CD8-positive, alpha-beta memory T cell (primary cell): ENCODE results near the gene RAI1. TPM values are rescaled to one million over a fixed set of nuclear protein-coding genes. Genes with fewer than 3 reads are reported as not detected.

Experiments
- CTCF ChIA-PET: fragments of 350-600 bp; sonication (Branson Sonifier 250); formaldehyde crosslinking; loops from one replicate; lab custom pipeline; 2021; ENCODE audit warnings: antibody characterized with exemption; lab: Charles Lee
- POLR2A ChIA-PET: fragments of 350-600 bp; sonication (Branson Sonifier 250); formaldehyde crosslinking; loops from one replicate; lab custom pipeline; 2021; ENCODE audit warnings: antibody characterized with exemption; lab: Charles Lee
- DNase-seq, 5 donors: peaks; one replicate each; pipeline versions ENCODE4 v3.0.0 to v3.0.0-alpha.2; 2020 to 2022; ENCODE audit warnings: mixed read lengths in 1 of 5
- H3K27ac ChIP-seq: one replicate; pipeline ENCODE4 v1.7.0; 2013; ENCODE audit warnings: low read depth, mild to moderate bottlenecking, low read length, moderate library complexity
- H3K27me3 ChIP-seq: 2 replicates; pipeline ENCODE4 v1.7.0; 2013; ENCODE audit warnings: low read length, mild to moderate bottlenecking; ENCODE audit not compliant: insufficient read depth, poor library complexity, severe bottlenecking
- H3K36me3 ChIP-seq: 2 replicates; pipeline ENCODE4 v1.7.0; 2013; ENCODE audit warnings: mild to moderate bottlenecking, low read length, moderate library complexity; ENCODE audit not compliant: insufficient read depth
- H3K4me1 ChIP-seq: 2 replicates; pipeline ENCODE4 v1.7.0; 2013; ENCODE audit warnings: mild to moderate bottlenecking, low read length, moderate library complexity; ENCODE audit not compliant: insufficient read depth
- H3K4me3 ChIP-seq: 2 replicates; pipeline ENCODE4 v1.7.0; 2013; ENCODE audit warnings: mild to moderate bottlenecking, low read length
- H3K9me3 ChIP-seq: 2 replicates; pipeline ENCODE4 v1.7.0; 2013; ENCODE audit warnings: mild to moderate bottlenecking, low read length
- H3K27ac Mint-ChIP-seq, 8 donors: one replicate each; pipeline ENCODE4 v1.8.0; 2020 to 2021; ENCODE audit warnings: mixed read lengths in 8 of 8, mild to moderate bottlenecking in 6 of 8, inconsistent platforms in 3 of 8, moderate library complexity in 3 of 8
- H3K27me3 Mint-ChIP-seq, 2 donors: one replicate each; pipeline ENCODE4 v1.8.0; 2020 to 2021; ENCODE audit warnings: mixed read lengths in 2 of 2, mild to moderate bottlenecking in 1 of 2, moderate library complexity in 1 of 2
- H3K36me3 Mint-ChIP-seq, 3 donors: one replicate each; pipeline ENCODE4 v1.8.0; 2020 to 2021; ENCODE audit warnings: mixed read lengths in 3 of 3, inconsistent platforms in 1 of 3, mild to moderate bottlenecking in 1 of 3
- H3K4me1 Mint-ChIP-seq, 3 donors: one replicate each; pipeline ENCODE4 v1.8.0; 2020 to 2021; ENCODE audit warnings: mixed read lengths in 3 of 3, inconsistent platforms in 1 of 3, mild to moderate bottlenecking in 1 of 3
- H3K4me3 Mint-ChIP-seq, 7 donors: one replicate each; pipeline ENCODE4 v1.8.0; 2020 to 2021; ENCODE audit warnings: mixed read lengths in 7 of 7, mild to moderate bottlenecking in 6 of 7, moderate library complexity in 4 of 7, inconsistent platforms in 2 of 7
- H3K9me3 Mint-ChIP-seq, 5 donors: one replicate each; pipeline ENCODE4 v1.8.0; 2020 to 2022; ENCODE audit warnings: mixed read lengths in 5 of 5, mild to moderate bottlenecking in 3 of 5, moderate library complexity in 2 of 5, inconsistent platforms in 1 of 5
- polyA plus RNA-seq: library from polyadenylated mRNA; unstranded; fragments of 300-500 nt; fragmentation: Illumina TruSeq; gene quantifications from one replicate; pipeline ENCODE4 v1.2.3, GENCODE V29; 2021
- total RNA-seq, 2 experiments: library from RNA; stranded (reverse); gene quantifications; one replicate each; pipeline ENCODE4 v1.2.3, GENCODE V29; 2021

The RAI1 gene
- total and polyA plus RNA-seq, 3 experiments from 2014 or later = 5.6 to 20.2 (median 19.7) TPM

DNA sequence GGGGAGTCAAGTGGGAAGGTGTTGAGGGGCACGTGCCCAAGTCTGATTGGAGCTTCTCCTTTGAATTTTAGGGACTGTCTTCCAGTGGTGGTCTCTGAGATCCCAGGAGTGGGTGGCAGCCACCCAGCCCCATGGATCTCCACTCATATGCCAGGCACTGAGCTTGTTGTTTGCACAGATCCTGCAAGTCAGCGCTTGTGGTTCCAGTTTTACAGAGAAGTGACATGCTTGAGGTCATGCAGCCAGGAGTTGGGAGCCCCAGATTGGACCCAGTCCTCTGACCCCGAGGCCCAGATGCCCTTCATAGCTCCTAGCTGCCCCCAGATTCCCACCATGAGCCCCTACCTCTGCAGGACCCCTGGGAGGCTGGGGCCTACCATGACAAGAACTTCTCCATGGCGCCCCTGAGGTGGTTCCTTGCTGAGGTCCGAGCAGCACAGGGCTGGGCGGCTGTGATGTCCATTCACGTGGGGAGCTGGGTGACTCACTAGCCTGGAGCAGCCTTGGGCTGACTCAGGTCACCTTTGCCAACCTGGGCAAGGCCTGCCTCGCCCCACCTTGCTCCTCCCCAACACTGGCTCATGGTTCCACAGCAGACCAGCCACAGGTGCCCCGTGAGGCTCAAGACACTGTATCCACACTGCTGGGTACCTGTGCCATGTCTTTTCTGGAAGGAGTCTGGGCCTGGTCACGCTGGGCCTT is 47.4 kb downstream of the RAI1 start:
- Histone ChIP-seq H3K4me3 (no peak overlapping the region), H3K4me1 (peaks cover 10% of the 10 kb centered on the region), H3K27me3 (no peaks in the 10 kb centered on the region), H3K9me3 (no peaks in the 10 kb centered on the region), H3K27ac (no peak overlapping the region), H3K36me3 (no peaks in the 10 kb centered on the region)
- peaks cover 12 to 34% (median 14%) of the 10 kb centered on the region in 3 donors for H3K4me1 Mint-ChIP-seq
- H3K4me3 Mint-ChIP-seq = no peak overlapping the region
- no peaks in the 10 kb centered on the region for H3K27me3 Mint-ChIP-seq
- DNase-seq = no peak
- peaks cover 0 to 1% (median 1%) of the 10 kb centered on the region in 3 donors for H3K36me3 Mint-ChIP-seq
- ChIA-PET POLR2A (no interaction called here), CTCF (interaction anchor here (0.9 to 1.3 kb wide), 2 partner anchors 132 to 190 kb away, joined by 3 to 4 read pairs; no protein-coding TSS in a partner anchor)
- H3K27ac Mint-ChIP-seq = peak overlapping the region in 1 of 8 donors; percentile 88
- no peaks in the 10 kb centered on the region for H3K9me3 Mint-ChIP-seq

DNA sequence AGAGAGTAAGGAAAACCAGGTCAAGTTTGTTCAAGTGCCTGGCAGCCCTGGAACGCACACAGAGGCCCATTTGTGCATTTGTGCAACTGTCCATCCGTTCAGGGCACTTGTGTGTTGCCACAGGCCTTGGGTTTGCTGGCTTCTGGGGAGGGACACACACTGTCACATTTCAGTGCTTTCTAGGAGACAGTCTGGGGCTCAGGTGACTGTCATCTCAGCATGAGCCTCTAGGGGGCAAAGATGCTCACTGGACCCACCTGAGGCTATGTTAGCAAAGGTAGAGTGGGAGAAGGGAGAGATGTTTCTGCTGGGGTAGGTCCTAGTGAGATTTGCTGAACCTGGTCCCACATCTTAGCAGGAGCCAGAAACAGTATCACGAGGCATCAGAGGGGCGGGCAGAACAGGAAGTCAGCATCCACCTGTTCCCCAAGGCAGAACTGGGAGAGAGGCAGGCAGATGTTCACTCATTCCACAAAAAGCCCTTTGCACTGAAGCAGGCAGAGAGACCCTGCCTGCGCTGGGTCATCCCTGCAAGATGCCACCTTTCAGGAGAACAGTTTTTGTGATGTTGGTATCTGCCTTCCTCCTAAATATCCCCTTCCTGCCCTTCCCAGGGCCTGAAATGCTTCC is 48.5 kb downstream of the RAI1 start:
- H3K9me3 Mint-ChIP-seq = no peaks in the 10 kb centered on the region
- peaks cover 0 to 1% (median 1%) of the 10 kb centered on the region in 3 donors for H3K36me3 Mint-ChIP-seq
- Histone ChIP-seq H3K27me3 (no peaks in the 10 kb centered on the region), H3K4me3 (no peak overlapping the region), H3K4me1 (peaks cover 10% of the 10 kb centered on the region), H3K36me3 (no peaks in the 10 kb centered on the region), H3K9me3 (no peaks in the 10 kb centered on the region), H3K27ac (no peak overlapping the region)
- DNase-seq = peak; percentile 22 to 72 (median 34)
- H3K27me3 Mint-ChIP-seq = no peaks in the 10 kb centered on the region
- CTCF ChIA-PET = no interaction called here
- H3K4me3 Mint-ChIP-seq = no peak overlapping the region
- POLR2A ChIA-PET = no interaction called here
- peaks cover 10 to 34% (median 14%) of the 10 kb centered on the region in 3 donors for H3K4me1 Mint-ChIP-seq
- H3K27ac Mint-ChIP-seq = peak overlapping the region in 5 of 8 donors; percentile 8 to 83 (median 68)

DNA sequence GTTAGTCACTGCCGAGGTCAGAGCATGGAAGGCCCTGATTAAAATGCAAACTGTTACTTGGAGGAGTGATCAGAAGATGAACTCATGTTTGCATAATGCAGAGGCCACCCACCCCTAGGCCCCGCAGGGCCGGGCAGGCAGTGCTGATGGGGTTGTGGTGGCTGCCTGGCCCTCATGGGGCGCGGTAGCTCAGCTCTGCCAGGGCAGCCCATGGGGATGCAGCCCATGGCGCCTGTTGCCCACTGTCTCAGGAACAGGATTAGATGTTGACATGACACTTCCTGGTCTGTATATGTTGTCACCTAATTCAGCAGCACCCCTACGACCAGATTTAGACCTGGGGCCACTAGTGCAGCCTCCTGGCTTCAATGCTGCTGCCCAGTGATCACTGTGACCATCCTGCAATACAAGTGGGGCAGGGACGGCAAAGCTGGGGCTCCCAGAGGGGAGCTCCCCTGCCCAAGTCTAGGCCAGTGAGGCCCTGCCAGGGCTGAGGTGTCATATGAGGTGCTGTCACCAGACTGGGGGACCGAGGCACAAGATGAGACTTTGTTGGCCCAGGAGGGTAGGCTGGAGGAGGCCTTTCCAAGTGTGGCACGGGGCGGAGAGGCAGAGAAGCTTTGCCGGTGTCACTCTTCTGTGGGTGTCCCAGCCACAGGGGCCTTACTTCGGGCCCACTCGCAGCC is 49.1 kb downstream of the RAI1 start:
- DNase-seq = no peak
- Histone ChIP-seq H3K4me3 (no peak overlapping the region), H3K27me3 (no peaks in the 10 kb centered on the region), H3K9me3 (no peaks in the 10 kb centered on the region), H3K36me3 (no peaks in the 10 kb centered on the region), H3K4me1 (peaks cover 10% of the 10 kb centered on the region), H3K27ac (no peak overlapping the region)
- Mint-ChIP-seq H3K27ac (no peak overlapping the region), H3K27me3 (no peaks in the 10 kb centered on the region), H3K4me3 (no peak overlapping the region), H3K4me1 (peaks cover 10 to 31% (median 14%) of the 10 kb centered on the region in 3 donors), H3K36me3 (peaks cover 0 to 1% (median 1%) of the 10 kb centered on the region in 3 donors), H3K9me3 (no peaks in the 10 kb centered on the region)
- ChIA-PET POLR2A (no interaction called here), CTCF (no interaction called here)

DNA sequence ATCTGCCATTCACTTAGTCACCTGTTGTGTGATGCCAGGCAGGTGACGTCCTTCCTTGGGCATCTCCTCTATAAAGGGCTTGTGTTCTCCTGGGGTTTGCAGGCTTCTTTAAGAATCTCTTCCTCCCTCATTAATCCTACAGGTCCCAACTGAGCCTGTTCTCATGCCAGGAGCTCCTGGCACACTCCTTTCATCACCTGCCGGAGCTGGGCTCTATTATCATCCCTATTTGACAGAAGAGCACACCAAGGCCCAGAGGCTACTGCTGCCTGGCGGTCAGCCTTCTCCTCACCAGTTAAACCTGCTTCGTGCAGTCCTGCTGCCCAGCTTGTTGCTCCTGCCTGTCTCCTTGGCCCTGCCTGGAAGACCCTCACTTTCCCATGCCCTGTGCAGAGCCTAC is 51.2 kb downstream of the RAI1 start:
- H3K36me3 ChIP-seq = no peaks in the 10 kb centered on the region
- Mint-ChIP-seq H3K36me3 (peaks cover 0 to 7% (median 1%) of the 10 kb centered on the region in 3 donors), H3K9me3 (no peaks in the 10 kb centered on the region), H3K27me3 (no peaks in the 10 kb centered on the region), H3K27ac (peak overlapping the region in 1 of 8 donors; percentile 85), H3K4me3 (no peak overlapping the region), H3K4me1 (peaks cover 16 to 39% (median 17%) of the 10 kb centered on the region in 3 donors)
- no peak for DNase-seq
- POLR2A ChIA-PET = no interaction called here
- no peak overlapping the region for H3K4me3 ChIP-seq
- H3K4me1 ChIP-seq = no peaks in the 10 kb centered on the region
- no peak overlapping the region for H3K27ac ChIP-seq
- no peaks in the 10 kb centered on the region for H3K27me3 ChIP-seq
- CTCF ChIA-PET = no interaction called here
- no peaks in the 10 kb centered on the region for H3K9me3 ChIP-seq

DNA sequence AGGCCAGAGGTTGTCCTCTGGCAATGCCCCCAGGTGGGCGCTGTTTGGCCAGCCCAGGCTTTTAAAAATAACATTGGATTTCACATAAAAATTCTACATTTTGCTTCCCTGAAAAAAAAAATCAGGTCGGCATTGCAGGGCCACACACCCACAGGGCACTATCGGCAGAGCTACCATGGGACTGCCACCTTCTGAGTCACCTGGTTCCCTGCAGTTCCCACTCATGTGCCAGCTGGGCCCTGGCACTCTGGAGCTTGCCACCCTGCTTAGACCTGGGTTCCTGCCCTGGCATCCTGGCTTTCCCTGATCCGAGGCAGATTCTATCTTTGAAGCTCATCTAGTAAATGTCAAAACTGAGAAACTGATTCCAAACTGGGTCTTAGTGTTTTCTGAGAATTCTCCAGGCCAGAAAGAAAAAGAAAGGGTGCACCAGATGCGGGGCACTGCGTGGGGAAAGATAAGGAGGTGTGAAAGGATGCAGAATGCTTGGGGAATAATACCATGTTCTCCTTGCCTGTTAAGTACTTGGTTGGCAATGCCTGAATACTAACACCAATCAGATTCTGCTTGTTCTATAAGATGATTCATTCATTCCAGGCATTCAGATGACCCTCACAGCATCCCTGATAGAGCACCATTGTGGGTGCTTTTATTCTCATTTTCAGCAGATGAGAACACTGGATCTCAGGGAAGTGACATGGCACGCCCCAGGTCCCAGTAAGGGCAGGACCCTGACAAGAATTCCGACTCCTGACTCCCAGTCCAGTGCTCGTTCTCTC is 51.8 kb downstream of the RAI1 start:
- H3K27ac Mint-ChIP-seq = peak overlapping the region in 1 of 8 donors; percentile 38
- no peaks in the 10 kb centered on the region for H3K27me3 Mint-ChIP-seq
- peaks cover 0 to 7% (median 1%) of the 10 kb centered on the region in 3 donors for H3K36me3 Mint-ChIP-seq
- Histone ChIP-seq H3K36me3 (no peaks in the 10 kb centered on the region), H3K27me3 (no peaks in the 10 kb centered on the region), H3K4me1 (no peaks in the 10 kb centered on the region), H3K4me3 (no peak overlapping the region), H3K27ac (no peak overlapping the region), H3K9me3 (no peaks in the 10 kb centered on the region)
- ChIA-PET POLR2A (interaction anchor here (0.5 kb wide), 1 partner anchor 284 kb away, joined by 3 read pairs; no protein-coding TSS in a partner anchor), CTCF (no interaction called here)
- DNase-seq = no peak
- H3K4me3 Mint-ChIP-seq = no peak overlapping the region
- no peaks in the 10 kb centered on the region for H3K9me3 Mint-ChIP-seq
- peaks cover 16 to 36% (median 17%) of the 10 kb centered on the region in 3 donors for H3K4me1 Mint-ChIP-seq

DNA sequence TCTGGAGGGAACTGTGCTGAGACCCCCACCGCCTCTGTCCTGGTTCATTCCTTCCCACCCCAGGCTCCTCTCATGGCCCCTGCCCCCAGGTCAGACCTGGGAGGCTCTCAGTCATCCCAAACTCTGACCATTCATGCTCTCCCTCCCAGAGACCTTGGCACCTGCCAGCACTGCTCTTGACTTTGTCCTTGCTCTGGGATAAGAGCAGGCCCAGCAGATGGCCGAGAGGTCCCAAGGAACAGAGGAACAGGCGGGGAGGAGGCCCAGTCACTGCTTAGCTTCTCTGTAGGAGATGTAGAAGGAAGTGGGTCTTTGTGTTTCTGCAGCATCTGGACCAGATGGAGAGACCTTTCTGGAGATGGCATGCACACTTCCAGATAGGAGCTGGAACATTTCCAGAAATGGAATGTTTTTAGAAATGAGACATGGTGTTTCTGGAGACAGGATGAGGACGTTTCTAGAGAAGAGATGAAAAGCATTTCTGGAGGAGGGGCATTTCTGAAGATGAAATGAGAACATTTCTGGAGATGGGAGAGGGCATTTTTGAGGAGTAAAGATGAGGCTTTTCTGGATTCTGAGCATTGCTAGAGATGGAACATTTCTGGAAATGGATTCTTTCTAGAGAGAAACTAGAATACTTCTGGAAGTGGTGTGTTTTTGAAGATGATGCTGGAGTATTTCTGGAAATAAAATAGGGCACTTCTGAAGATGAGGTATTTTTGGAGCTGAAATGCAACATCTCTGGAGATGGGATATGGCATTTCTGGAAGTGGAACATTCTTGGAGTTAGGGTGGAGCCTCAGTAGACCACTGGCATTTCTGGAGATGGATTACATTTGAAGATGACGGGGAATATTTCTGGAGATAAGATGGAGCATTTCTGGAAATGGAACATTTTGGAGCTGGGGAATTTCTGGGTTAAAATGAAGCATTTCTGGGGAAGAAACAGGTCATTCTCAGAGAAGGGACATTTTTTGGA is 55.2 kb downstream of the RAI1 start:
- POLR2A ChIA-PET = no interaction called here
- DNase-seq = no peak
- no peaks in the 10 kb centered on the region for H3K36me3 ChIP-seq
- H3K4me1 ChIP-seq = peaks cover 11% of the 10 kb centered on the region
- CTCF ChIA-PET = interaction anchor here (1.3 kb wide), 1 partner anchor 13 kb away, joined by 3 read pairs; no protein-coding TSS in a partner anchor
- no peak overlapping the region for H3K4me3 Mint-ChIP-seq
- no peak overlapping the region for H3K27ac ChIP-seq
- H3K36me3 Mint-ChIP-seq = peaks cover 0 to 6% (median 1%) of the 10 kb centered on the region in 3 donors
- peaks cover 10 to 47% (median 13%) of the 10 kb centered on the region in 3 donors for H3K4me1 Mint-ChIP-seq
- H3K9me3 Mint-ChIP-seq = no peaks in the 10 kb centered on the region
- peak overlapping the region in 6 of 8 donors; percentile 18 to 77 (median 24) for H3K27ac Mint-ChIP-seq
- H3K27me3 Mint-ChIP-seq = no peaks in the 10 kb centered on the region
- no peaks in the 10 kb centered on the region for H3K9me3 ChIP-seq
- no peak overlapping the region for H3K4me3 ChIP-seq
- H3K27me3 ChIP-seq = no peaks in the 10 kb centered on the region
